Activated CD4-positive, alpha-beta T cell treated with anti-CD3 and anti-CD28 coated beads, Interleukin-2, Interleukin-4, amounts not matched to agents 100 ng/mL and 50 ng/mL, durations not matched to agents 16 hours and 8 hours (primary cell): ENCODE results near the gene EXOC3L4.

Experiments
- DNase-seq: peaks from one replicate; pipeline ENCODE4 v3.0.0-alpha.2; 2020; ENCODE audit warnings: low spot score

Gene EXOC3L4

DNA sequence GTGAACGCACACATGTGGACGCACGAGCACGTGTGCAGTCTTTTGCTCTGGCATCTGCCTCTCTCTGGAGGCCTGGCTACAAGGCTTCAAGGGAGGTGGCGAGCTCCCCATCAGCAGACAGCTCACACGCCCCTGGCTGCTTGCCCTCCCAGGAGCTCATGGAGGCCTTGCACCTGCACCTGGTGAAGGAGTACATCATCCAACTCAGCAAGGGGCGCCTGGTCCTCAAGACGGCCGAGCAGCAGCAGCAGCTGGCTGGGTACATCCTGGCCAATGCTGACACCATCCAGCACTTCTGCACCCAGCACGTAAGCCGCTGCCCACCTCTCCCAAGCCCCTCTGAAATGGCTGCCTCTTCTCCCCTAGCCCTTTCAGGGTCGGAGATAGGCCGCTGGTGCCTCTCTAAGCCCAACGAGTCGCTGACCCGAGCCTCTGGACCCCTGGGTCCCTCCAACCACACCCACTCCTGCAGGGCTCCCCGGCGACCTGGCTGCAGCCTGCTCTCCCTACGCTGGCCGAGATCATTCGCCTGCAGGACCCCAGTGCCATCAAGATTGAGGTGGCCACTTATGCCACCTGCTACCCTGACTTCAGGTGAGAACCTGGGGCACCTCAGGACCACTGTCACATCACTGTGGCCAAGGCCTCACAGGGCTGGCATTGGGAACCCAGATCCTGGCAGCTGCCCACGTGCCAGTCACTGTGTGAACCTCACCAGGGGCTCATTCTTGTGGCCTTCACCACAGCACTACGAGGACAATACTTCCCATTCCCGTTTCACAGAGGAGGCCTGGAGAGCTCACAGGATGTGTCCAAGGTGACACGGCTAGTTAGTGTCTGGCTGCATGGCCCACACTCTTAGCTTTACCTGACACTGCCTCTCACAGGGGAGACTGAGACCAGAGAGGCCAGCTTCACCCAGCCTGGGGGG, 39.0 kb downstream of the EXOC3L4 start:
- DNase-seq: no peak

DNA sequence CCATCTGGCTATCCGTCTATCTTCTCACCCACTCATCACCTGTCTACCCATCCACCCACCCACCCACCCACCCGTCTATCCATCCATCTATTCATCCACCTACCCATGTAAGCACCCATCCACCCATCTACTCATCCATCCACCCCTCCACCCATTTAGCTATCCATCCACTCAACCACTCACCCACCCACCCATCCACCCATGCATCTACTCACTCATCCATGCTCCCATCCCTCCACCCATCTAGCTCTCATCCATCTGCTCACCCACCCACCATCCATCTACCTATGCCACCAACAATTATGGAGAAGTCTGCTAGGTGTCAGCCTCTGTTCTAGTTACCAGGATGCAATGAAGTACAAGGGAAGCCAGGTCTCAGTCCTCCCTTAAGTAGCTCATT, 39.9 kb downstream of the EXOC3L4 start:
- no peak for DNase-seq

DNA sequence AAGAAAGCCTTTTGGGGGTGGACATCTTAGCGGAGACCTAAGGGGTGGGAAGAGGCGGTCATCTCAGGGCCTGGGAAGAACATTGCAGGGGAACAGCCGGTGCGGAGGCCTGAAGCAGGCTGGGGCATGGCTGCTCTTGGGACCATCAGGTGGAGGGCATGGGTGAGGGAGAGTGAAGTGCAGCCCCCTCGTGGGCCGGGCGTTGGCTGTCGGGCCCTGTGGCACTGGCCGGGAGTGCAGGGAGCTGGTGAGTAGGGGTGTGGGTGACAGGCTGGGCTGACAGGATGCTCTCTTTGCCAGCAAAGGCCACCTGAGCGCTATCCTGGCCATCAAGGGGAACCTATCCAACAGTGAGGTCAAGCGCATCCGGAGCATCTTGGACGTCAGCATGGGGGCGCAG, 40.4 kb downstream of the EXOC3L4 start:
- no peak for DNase-seq

DNA sequence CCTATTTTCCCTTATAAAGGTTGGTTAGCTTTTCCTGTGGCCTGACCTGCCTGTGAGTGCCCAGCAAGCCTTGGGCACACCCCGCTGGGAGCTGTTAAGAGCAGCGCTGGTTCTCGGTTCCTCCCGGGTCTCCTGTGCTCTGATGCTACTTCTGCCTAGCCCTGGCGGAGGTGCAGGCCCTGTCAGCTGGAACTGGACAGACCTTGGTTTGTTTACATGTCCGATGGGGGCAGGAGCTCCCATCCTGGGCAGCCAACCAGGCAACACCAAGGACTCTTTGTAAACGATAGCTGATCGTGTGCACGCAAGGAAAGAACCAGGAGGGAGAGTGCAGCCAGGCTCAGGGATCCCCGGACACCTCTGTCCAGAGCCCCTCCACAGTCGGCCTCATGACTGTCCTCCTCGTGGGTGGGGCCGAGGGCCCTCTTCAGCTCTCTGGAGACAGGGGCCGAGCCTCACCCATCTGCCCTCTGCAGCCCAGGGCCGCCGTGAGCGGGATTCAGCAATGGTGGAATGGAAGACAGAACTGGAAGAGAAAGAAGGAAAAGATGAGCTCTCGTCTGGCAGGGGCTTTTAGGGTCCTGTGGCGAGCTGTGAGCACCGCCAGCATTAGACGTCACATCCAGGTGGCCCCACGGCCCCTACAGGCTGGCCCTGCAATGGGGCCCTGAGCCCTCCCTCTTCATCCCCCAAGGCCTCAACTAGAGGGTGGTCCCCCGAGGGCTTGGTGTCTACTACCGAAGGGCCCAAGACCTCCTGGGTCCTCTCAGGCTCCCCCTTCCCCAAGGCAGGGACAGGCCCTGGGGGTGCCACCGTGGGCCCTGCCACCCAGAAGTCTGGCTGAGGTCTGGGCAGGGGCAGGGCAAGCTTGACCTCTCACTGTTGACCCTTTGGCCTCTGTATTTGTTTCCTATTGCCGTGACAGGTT, 41.1 kb downstream of the EXOC3L4 start:
- DNase-seq: no peak

DNA sequence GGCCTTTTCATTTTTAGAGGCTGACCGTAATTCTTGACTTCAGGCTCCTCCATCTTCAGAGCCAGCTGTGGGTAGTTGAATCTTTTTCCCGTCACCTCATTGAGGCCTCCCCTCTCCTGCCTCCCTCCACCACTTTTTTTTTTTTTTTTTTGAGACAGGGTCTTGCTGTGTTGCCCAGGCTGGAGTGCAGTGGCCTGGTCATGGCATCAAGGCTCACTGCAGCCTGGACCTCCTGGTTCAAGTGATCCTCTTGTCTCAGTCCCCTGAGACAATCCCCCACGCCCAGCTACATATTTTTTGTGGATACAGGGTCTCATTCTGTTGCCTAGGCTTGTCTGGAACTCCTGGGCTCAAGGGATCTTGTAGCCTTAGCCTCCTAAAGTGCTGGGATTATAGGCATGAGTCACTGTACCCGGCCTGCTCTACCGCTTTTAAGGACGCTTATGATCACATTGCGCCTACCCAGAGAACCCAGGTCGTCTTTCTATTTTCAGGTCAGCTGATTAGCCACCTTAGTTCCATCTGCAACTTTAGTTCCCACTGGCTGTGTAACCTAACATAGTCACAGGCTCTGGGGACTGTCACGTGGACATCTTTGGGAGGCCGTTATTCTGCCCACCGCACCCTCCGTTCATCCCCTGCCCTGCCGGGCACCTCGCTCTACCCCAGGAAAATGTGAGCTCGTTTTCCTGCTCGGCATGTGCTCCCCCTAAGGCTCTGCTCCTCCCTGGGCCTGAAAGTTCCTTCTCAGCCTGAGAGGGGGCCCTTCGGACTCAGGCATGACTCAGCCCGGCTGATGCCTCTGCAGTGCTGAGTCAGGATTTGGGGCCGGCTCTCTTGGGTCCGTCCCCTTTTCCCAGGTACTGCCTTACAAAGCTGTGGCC, 42.1 kb downstream of the EXOC3L4 start:
- DNase-seq: no peak

DNA sequence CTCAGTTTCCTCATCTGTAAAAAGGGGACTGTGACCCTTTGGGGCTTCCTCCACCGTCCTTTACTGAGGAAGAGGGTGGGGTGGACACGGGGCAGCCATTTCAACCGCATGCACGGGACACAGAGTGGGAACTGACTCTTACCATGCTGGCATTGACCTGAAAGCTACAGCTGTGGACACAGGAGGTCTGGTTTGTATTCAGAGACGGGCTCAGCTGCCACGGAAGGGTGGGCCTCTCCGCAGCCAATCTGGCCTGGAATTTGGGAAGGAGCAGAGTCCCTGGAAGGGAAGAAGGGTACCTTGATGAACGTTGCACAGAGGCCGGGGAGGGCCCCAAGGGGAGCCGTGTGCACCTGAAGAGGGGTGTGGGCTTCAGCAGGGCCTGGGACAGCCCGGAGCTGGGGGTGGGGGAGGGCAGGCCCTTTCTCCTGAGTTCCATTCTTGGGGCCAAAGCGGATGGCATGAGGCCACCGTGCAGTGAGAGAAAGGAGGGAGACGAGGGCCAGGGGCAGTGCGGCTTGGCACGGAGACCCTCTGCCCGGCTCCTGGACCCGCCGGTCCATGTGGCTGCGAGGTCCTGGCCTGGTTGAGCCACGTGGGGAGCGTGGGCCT, 43.3 kb downstream of the EXOC3L4 start:
- DNase-seq: no peak

DNA sequence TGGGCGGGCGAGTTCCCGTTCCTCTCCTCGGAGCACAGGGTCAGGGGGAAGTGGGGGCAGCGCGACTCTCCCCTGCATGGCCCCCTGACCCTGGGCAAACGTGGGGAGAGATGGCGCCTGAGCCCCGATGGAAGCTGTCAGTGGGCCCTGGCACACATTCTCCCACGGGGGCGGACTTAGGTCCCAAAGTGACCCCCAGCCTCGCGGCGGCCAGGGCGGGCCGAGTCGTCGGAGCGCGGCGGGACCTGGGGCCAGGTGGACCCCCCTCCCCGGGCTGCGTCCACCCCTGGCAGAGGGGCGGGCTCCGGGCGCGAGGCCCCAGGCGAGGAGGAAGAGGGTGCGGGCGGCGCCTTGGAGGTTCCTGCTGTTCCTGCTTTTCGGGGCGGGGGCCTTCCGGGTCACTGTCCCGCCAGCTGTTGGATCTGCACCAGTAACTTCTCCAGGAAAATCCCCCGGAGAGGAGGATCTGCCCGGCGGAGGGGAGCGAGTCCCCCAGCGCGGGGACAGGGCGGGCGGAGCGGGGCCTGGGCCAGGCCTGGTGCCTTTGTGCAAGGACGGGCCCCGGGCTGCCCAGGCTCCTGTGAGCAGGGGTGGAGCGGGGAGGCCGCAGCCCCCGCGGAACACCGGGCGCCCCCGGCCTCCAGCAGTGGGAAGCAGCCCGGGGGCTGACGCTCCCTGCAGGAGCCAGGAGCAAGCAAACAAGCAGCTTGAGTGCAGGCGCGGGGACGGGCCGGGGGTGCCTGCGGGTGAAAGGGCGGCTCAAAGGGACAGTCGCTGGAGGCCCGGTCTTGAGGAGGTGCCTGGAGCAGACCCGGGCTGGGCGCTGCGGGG, 44.0 kb downstream of the EXOC3L4 start:
- DNase-seq: no peak

DNA sequence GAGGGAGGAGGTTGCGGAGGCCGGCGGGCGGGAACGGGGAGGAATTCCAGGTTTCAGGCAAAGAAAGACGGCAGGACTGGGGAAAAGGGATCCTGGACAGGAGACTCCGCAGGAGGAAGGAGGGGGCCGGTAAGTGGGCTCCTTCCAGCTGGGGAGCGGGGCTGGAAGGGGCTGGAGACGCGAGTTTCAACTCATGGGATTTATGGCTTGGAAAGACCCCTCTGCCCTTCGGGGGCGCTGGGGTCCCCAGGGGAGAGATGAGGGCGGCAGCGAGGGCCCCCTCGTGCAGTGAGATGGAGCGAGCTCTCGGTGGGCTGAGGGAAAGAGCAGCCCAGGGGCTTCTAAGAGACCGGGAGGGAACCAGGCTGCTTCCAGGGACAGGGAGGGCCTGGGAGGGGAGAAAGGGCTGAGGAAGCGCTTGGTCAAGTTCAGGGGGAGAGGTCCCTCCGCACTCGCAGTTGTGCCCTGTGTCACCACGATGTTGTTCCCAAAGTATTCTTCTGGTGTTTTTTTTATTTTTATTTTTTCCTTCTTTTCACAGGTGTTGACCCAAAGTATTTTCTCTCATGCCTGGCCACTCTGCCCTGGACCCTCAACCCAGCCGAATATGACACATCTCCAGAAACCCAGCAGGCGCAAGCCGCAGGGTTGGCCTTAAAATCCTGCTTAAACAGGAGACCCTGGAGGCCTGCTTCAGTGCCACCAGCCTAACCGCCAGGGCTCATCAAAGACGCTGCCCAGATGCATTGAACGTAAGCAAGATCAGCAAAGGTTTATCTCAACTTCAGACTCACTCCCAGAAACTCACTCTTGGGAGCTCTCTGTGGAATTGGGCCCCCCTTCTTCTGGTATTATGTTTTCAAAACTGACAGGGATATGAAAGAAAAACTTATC, 44.9 kb downstream of the EXOC3L4 start:
- DNase-seq: no peak

DNA sequence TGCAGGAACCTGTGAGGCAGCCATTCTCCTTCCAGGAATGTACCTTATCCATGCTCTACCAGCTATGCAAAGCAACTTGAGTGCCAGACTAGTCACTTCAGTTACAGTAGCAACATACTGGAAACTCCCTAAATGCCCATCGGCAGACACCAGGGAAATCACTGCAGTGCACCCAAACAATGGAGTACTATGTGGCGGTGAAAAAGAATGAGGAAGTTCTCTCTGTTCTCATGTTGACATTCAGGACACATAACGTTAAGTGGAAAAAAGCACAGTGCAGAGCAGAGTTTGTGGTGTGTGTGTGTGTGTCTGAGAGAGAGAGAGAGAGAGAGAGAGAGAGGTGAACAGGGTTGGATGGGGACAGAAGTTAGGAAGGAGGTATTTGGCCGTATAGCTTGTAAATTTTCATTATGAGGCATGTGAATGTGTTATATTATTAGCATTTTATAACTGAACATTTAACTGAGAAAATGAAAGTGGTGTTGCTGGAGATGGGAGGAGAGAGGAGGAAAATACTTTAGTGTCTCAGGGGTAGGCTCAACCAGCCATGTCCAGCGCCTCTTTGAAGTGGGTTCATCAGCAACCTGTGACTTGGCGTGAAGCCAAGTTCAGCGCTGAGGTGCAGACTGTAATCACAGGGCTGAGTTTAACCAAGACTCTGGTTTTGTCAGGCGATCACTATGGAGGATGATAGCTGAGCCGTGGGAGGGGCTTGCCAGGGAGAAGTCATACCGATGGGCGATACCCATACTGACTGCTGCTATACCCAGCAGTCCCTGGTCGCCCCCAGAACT, 46.0 kb downstream of the EXOC3L4 start:
- DNase-seq: no peak

DNA sequence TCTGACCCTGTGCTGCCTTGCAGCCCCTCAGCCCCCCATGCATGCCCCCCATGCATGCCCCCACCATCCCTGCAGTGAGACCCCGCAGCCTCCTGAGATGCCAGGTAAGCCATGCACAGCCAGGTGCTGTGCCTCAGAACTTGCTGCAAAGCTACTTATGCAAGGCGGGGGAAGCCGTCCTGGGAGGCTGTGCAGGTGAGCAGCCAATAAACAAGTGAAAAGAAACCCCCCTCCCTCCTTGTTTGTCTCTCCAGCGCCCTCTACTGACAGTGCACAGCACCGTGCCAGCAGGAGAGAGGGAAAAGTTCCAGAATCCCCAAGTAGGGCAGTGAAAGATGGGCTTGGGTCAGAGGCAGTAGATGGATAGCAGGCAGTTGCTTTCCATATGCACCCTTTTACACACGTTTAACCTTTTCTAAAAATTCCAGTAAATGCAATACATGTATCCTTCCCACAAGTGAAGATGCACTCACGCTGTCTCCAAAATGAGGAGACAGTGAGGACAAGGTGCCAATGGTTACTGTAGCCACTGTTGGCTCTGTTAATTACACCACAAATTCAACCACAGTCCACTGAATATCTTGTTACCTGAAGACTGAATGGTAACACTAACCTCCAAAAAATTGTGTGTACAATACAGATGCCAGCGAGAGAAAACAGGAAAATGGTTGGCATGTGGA, 46.7 kb downstream of the EXOC3L4 start:
- DNase-seq: peak; percentile 42

DNA sequence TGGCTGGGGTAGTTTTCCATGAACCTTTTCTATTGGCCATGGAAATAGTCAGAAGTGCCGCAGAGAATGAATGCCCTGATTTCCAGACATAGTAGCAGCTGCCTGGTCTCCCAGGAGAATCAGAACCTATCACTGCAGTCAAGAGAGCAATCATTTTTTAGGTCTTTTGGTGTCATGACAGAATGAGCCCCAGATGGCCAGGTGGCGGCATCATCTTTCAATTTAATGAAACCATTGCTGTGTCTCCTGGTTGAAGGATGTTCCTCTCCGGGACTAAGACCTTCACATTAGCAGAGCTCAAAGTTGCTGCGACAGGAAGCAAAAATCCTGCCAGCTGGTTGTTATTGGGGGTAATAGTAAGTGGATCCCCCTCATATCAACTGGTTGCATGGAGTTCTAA, 47.5 kb downstream of the EXOC3L4 start:
- no peak for DNase-seq

DNA sequence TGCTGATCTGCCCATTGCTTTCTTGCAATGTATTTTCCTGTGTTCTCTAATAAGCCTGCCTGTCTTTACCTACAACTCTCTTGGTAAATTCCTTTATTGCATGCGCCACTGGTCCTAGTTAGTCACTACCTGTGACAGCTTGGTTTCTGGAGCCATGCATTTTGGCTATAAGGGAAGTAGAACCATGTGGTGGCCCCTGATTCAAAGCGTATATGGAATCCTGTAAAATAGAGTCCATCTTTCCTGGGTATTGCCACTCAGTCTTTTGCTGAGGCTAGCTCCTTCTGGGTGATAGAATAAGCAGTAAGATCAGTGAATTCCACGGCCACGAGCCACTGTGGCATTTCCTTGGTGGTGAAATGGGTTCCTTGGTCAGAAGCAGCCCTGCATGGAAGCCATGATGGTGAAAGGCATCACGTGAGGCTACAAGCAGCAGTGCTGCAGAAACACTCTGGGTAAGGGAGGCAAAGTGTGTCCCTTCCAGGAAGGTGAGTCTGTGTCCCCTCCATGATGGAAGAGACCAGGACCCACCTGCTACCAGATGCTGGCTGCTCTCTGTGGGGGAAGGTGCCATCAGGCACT, 48.3 kb downstream of the EXOC3L4 start:
- no peak for DNase-seq

DNA sequence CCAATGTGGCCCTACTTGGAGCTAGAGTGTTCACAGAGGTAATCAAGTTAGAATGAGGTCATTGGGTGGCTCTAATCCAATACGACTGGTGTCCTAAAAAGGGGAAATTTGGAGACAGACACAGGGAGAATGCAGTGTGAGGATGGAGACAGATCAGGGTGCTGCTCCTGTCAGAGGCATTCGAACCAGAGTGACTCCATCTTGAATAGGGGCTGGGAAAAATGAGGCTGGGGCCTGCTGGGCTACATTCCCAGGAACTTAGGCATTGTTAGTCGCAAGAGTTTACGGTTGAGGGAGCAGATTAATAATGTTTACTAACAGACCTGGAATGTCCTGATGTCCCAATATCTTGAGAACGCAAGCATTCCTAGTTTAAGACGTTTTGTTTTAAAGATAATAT, 49.0 kb downstream of the EXOC3L4 start:
- no peak for DNase-seq

DNA sequence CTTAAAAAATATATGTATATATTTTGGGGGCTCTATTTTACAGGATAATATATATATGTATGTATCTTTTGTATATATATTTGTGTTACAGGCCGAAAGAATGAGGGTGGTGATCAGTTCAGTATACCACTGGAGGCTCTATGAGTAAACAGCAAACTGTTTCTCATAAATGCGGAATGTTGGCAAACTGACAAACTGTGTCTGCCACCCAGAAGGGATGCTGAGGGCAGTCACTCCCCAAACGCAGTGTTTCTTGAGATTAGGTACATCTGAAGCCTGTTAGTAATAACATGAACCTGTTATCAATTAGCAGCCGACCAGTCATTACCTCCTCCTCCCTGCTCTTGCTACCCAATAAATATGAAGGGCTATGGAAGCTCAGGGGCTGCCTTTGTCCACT, 49.6 kb downstream of the EXOC3L4 start:
- no peak for DNase-seq

DNA sequence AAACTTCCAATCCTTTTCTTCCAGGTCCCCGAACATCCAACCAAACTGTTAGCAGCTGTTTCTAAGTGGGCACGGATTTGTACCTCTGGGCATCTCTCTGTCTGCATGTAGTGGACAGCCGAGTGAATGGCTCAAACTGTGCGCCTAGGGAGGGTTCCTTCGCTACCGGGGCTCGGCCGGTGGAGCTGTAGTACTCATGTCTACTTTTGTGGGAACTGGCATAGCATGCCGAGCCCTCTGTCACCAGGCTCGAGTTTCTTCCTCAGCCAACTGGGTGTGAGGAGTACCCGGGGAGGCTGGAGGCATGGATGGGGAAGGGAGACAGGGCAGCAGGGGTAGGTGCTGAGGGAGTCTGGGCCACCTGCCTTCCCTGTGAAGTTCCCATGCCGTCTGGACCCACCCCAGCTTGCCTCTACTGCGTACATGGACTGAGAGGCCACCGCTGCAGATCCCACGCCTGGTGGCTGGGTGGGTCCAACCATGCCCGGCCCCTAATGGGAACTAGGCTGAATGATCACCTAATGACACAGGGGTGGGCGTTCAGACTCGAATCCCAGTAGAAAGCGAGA, 51.7 kb downstream of the EXOC3L4 start:
- no peak for DNase-seq

DNA sequence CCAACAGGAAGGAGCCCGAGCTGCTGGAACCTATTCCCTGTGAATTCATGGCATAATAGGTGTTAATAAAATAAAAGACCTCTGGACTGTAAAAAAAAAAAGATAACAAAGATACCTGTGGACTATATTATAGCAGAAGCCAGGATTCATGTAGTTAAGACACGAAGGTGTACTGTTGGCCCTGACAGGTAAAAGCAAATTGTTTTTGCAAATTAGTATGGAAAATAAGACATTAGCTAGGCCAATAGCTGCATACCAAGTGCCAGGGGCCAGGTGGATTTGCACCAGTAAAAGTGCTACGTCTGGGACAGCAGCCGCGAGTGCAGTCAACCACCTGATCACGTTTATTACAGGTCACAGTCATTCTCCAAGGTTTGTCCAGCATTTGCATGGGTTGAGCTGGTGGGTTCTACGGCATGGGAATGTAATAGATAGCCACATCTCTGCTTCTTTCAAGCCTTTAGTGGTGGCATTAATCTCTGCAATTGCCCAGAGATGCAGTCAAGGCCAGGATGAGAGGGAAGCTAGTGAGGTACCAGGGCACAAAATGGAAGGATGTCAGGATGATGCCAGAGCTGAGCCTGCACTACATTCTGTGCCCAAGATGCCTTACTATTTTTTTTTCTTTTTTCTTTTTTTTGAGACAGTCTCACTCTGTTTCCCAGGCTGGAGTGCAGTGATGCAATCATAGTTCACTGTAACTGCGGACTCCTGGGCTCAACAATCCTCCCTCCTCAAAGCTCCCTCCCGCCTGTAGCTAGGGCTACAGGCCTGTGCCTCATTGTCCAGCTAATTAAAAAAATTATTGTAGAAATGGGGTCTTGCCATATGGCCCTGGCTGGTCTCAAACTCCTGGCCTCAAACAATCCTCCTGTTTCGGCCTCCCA, 55.1 kb downstream of the EXOC3L4 start:
- DNase-seq: no peak
